GM12878 (cell line): ENCODE data around the gene TMEM144. TPM values are rescaled to one million over a fixed set of nuclear protein-coding genes. Genes with fewer than 3 reads are reported as not detected.

Experiments
- ATAC-seq: fragments of 200-7000 bp; cut with Tn5 transposase; 3 replicates; pipeline ENCODE4 v1.9.1; 2020; ENCODE audit warnings: mild to moderate bottlenecking, moderate library complexity
- BruUV-seq: library from RNA; stranded (reverse); fragments of 400-500 nt; replicated peaks from 2 replicates; lab custom pipeline; 2021; lab: Mats Ljungman, UMichigan
- CTCF ChIA-PET: fragments of 300-600 bp; sonication (Branson Sonifier 250); formaldehyde crosslinking; extraction: SDS; loops from one replicate; lab custom pipeline; 2021; ENCODE audit warnings: inconsistent platforms; lab: Yijun Ruan, JAX
- POLR2A ChIA-PET: fragments of 350-600 bp; formaldehyde crosslinking; extraction: SDS; loops from one replicate; lab custom pipeline; 2021; ENCODE audit warnings: inconsistent platforms; lab: Charles Lee
- RAD21 ChIA-PET: fragments of 300-600 bp; sonication (Branson Sonifier 250); formaldehyde crosslinking; loops from one replicate; lab custom pipeline; 2023; ENCODE audit warnings: antibody characterized with exemption; ENCODE audit not compliant: unreplicated experiment; lab: Charles Lee
- SMC1A ChIA-PET: fragments of 300-600 bp; sonication (Branson Sonifier 250); formaldehyde crosslinking; loops from one replicate; lab custom pipeline; 2023; ENCODE audit not compliant: unreplicated experiment, uncharacterized antibody; lab: Charles Lee
- DNase-seq: peaks from one replicate; pipeline ENCODE4 v3.0.0-alpha.2; 2011; ENCODE audit warnings: low read depth, low spot score
- FAIRE-seq: peaks from 3 replicates; lab custom pipeline; 2011; peaks lifted over from hg19 to GRCh38; lab: Jason Lieb, UNC
- H2AFZ ChIP-seq: 2 replicates; pipeline ENCODE4 v1.6.0; 2011; ENCODE audit warnings: low read depth, low read length, control low read depth; ENCODE audit not compliant: control insufficient read depth
- H3K27ac ChIP-seq: 2 replicates; pipeline ENCODE4 v1.5.1; 2011; ENCODE audit warnings: control low read depth; ENCODE audit not compliant: control insufficient read depth, insufficient read depth
- H3K27me3 ChIP-seq, 2 experiments: replicated peaks in 1 of 2; 2 replicates each; pipeline versions ENCODE4 v1.6.0 to v1.6.1; 2011; ENCODE audit warnings: low read length in 1 of 2; ENCODE audit not compliant: control insufficient read depth in 2 of 2, insufficient read depth in 2 of 2
- H3K36me3 ChIP-seq, 2 experiments: 2 replicates each; pipeline ENCODE4 v1.5.1; 2011; ENCODE audit warnings: low read length in 1 of 2; ENCODE audit not compliant: control insufficient read depth in 2 of 2, insufficient read depth in 2 of 2
- H3K4me1 ChIP-seq: 2 replicates; pipeline ENCODE4 v1.6.1; 2011; ENCODE audit warnings: mild to moderate bottlenecking, low read length, moderate library complexity, mixed read lengths; ENCODE audit not compliant: control insufficient read depth, insufficient read depth
- H3K4me2 ChIP-seq: 2 replicates; pipeline ENCODE4 v1.6.0; 2011; ENCODE audit warnings: control low read depth; ENCODE audit not compliant: control insufficient read depth, insufficient read depth
- H3K4me3 ChIP-seq: fragments of 200-600 bp; sonication (generic); 2 replicates; pipeline ENCODE4 v1.5.1; 2016
- H3K79me2 ChIP-seq: 2 replicates; pipeline ENCODE4 v1.6.0; 2011; ENCODE audit warnings: low read length; ENCODE audit not compliant: control insufficient read depth, insufficient read depth
- H3K9ac ChIP-seq: 2 replicates; pipeline ENCODE4 v1.8.0; 2011; ENCODE audit warnings: low read length, control low read depth, mixed read lengths; ENCODE audit not compliant: control insufficient read depth, insufficient read depth
- H3K9me3 ChIP-seq: replicated peaks from 3 replicates; pipeline ENCODE4 v1.5.1; 2011; ENCODE audit warnings: mild to moderate bottlenecking, low read length; ENCODE audit not compliant: control insufficient read depth, insufficient read depth
- H4K20me1 ChIP-seq: 2 replicates; pipeline ENCODE4 v1.6.0; 2011; ENCODE audit not compliant: control insufficient read depth, insufficient read depth
- ASH2L ChIP-seq: fragments of 300-600, 200-600 bp; sonication (generic); IDR thresholded peaks from 2 replicates; pipeline ENCODE4 v1.6.1; 2017; ENCODE audit warnings: low read depth, mild to moderate bottlenecking, borderline replicate concordance
- BCL11A ChIP-seq: IDR thresholded peaks from 2 replicates; pipeline ENCODE4 v1.6.1; 2011; ENCODE audit warnings: low read depth, low read length
- BHLHE40 ChIP-seq, 2 experiments: fragments of 450-650 bp in 1 of 2; IDR thresholded peaks; 2 replicates each; pipeline ENCODE4 v1.6.1; 2011 to 2017; ENCODE audit warnings: low read depth in 2 of 2, borderline replicate concordance in 1 of 2, improper control_type of control experiment in 1 of 2, low read length in 1 of 2, mild to moderate bottlenecking in 1 of 2
- CBX3 ChIP-seq: fragments of 200-600 bp; sonication (generic); IDR thresholded peaks from 2 replicates; pipeline ENCODE4 v1.6.1; 2016; ENCODE audit warnings: low read depth, borderline replicate concordance
- CREM ChIP-seq: IDR thresholded peaks from 2 replicates; pipeline ENCODE4 v1.6.1; 2014; ENCODE audit warnings: antibody characterized with exemption, low read depth
- EP300 ChIP-seq, 2 experiments: fragments of 150-350 bp in 1 of 2; IDR thresholded peaks; 2 replicates each; pipeline ENCODE4 v1.6.1; 2011 to 2012; ENCODE audit warnings: low read depth in 2 of 2, low read length in 2 of 2, borderline replicate concordance in 1 of 2, improper control_type of control experiment in 1 of 2, inconsistent platforms in 1 of 2; ENCODE audit not compliant: control insufficient read depth in 1 of 2
- EZH2 ChIP-seq: IDR thresholded peaks from 2 replicates; pipeline ENCODE4 v1.6.1; 2012; ENCODE audit warnings: low read depth, mild to moderate bottlenecking, control low read depth, inconsistent platforms, low read length, borderline replicate concordance; ENCODE audit not compliant: control insufficient read depth
- HDAC2 ChIP-seq: fragments of 200-600 bp; sonication (generic); IDR thresholded peaks from 2 replicates; pipeline ENCODE4 v1.6.1; 2017
- MLLT1 ChIP-seq: fragments of 450-650 bp; IDR thresholded peaks from 2 replicates; pipeline ENCODE4 v1.6.1; 2016; ENCODE audit warnings: mild to moderate bottlenecking
- POLR2A ChIP-seq: IDR thresholded peaks from 2 replicates; pipeline ENCODE4 v1.6.1; 2011; ENCODE audit warnings: low read depth, mild to moderate bottlenecking, low read length
- REST ChIP-seq: IDR thresholded peaks from 2 replicates; pipeline ENCODE4 v1.6.1; 2012; ENCODE audit warnings: mild to moderate bottlenecking, low read depth, low read length
- SMAD5 ChIP-seq: IDR thresholded peaks from 2 replicates; pipeline ENCODE4 v1.6.1; 2016; ENCODE audit warnings: antibody characterized with exemption, low read depth
- STAT3 ChIP-seq: IDR thresholded peaks from 2 replicates; pipeline ENCODE4 v1.6.1; 2011; ENCODE audit warnings: low read depth, low read length, improper control_type of control experiment
- SUZ12 ChIP-seq: fragments of 200-600 bp; sonication (generic); IDR thresholded peaks from one replicate; pipeline ENCODE4 v1.6.1; 2018; ENCODE audit warnings: antibody characterized with exemption, mild to moderate bottlenecking; ENCODE audit not compliant: unreplicated experiment
- TCF7 ChIP-seq: IDR thresholded peaks from 2 replicates; pipeline ENCODE4 v1.6.1; 2014; ENCODE audit warnings: antibody characterized with exemption, borderline replicate concordance
- USF2 ChIP-seq: IDR thresholded peaks from 2 replicates; pipeline ENCODE4 v1.6.1; 2011; ENCODE audit warnings: low read depth, low read length, improper control_type of control experiment, borderline replicate concordance
- WGBS: methylation state at CpG from one replicate; pipeline ENCODE4 v1.1.6; 2016; ENCODE audit warnings: low lambda C conversion rate; ENCODE audit not compliant: insufficient replicate concordance, insufficient coverage; ENCODE audit errors: missing lambda C conversion rate; 5-methylcytosine and 5-hydroxymethylcytosine counted together
- in situ Hi-C: fragments of 300-500 bp; cut with MboI; formaldehyde crosslinking; loops from 9 replicates; pipeline ENCODE4 v1.14.3; 2018; ENCODE audit warnings: mixed read lengths
- intact Hi-C: fragments of 100-400 bp; cut with micrococcal nuclease; formaldehyde crosslinking; loops from one replicate; pipeline ENCODE4 v1.14.2; 2022; ENCODE audit not compliant: unreplicated experiment
- polyA plus RNA-seq, 11 experiments: library from polyadenylated mRNA; depleted of rRNA in 4 of 11; unstranded in 6 of 11; stranded (reverse) in 5 of 11; fragments of >200 nt; fragmentation: Nextera tagmentation in 4 of 11; fragmentation: Illumina TruSeq in 1 of 11; extraction: Ambion mirVana in 4 of 11; extraction: Trizol in 1 of 11; gene quantifications; 1 replicate in 1 of 11; 2 replicates in 10 of 11; pipeline versions ENCODE4 v1.2.1 to v1.2.3, GENCODE V29; 2011 to 2016; ENCODE audit warnings: inconsistent platforms in 2 of 11, missing spikeins in 2 of 11, low read depth in 1 of 11
- total RNA-seq, 4 experiments: library from RNA; depleted of rRNA in 3 of 4; stranded (reverse); fragments of >200 nt in 3 of 4; fragmentation: Illumina TruSeq in 1 of 4; extraction: Trizol in 1 of 4; gene quantifications; 2 replicates each; pipeline versions ENCODE4 v1.2.1 to v1.2.3, GENCODE V29; 2013 to 2021

TMEM144 gene
- total and polyA plus RNA-seq, 10 of the 15 experiments (the other 5 are each of a cell fraction or from before 2014, with no cell fraction given): 0.08 to 1.8 (median 1.4) TPM

GRCh38 chr4:158253350-158253980 is 43.2 kb downstream of the TMEM144 start (continued):
- no peak for TF ChIP-seq MLLT1

GRCh38 chr4:158254292-158254691 is 44.0 kb downstream of the TMEM144 start:
- CTCF ChIA-PET: interaction anchor here (0.6 to 2.9 kb wide), 16 partner anchors 11 to 1190 kb away, joined by 3 to 15 read pairs (median 4); no protein-coding TSS in a partner anchor
- intact Hi-C loops (loop anchor here (2.0 kb wide), 1 partner anchor 61 kb away; no protein-coding TSS in a partner anchor), in situ Hi-C loops (loop anchor here (5.0 to 25.0 kb wide), 3 partner anchors 259 to 958 kb away; no protein-coding TSS in a partner anchor)
- DNase-seq (no peak), ATAC-seq (no peak), FAIRE-seq (no peak)
- RAD21 ChIA-PET: interaction anchor here (1.0 to 1.2 kb wide), 2 partner anchors 18 to 371 kb away, joined by 3 read pairs; no protein-coding TSS in a partner anchor
- SMC1A ChIA-PET: interaction anchor here (1.6 kb wide), 1 partner anchor 367 kb away, joined by 5 read pairs; no protein-coding TSS in a partner anchor
- H3K9ac ChIP-seq: no peak overlapping the region
- H3K27me3 ChIP-seq: no peaks in the 10 kb centered on the region
- H3K27ac ChIP-seq: no peak overlapping the region
- BruUV-seq: no TSS peak
- no peak overlapping the region for H3K4me3 ChIP-seq
- no peak overlapping the region for H2AFZ ChIP-seq
- no peaks in the 10 kb centered on the region for H4K20me1 ChIP-seq
- no peaks in the 10 kb centered on the region for H3K4me1 ChIP-seq
- no CpG with 5 or more reads among the region's 2 CpGs for WGBS
- H3K9me3 ChIP-seq: no peaks in the 10 kb centered on the region
- H3K79me2 ChIP-seq: no peaks in the 10 kb centered on the region
- H3K4me2 ChIP-seq: no peak overlapping the region
- no peaks in the 10 kb centered on the region for H3K36me3 ChIP-seq
- POLR2A ChIA-PET: no interaction called here
- TF ChIP-seq EP300 (IDR thresholded peaks at IDR 0.05; ENCODE audit: borderline replicate concordance in 1 of 2, control insufficient read depth in 1 of 2, low read depth in 2 of 2, low read length in 2 of 2) (no peak), POLR2A (no peak), USF2 (no peak), CBX3 (no peak), SMAD5 (no peak), SUZ12 (no peak), TCF7 (no peak), HDAC2 (no peak), EZH2 (no peak), STAT3 (no peak), CREM (no peak), REST (no peak), BHLHE40 (IDR thresholded peaks at IDR 0.05; ENCODE audit: borderline replicate concordance in 1 of 2, low read depth in 2 of 2, low read length in 1 of 2) (no peak), BCL11A (no peak), ASH2L (no peak)
